ENCODE data around the gene TEX22.
A peak's percentile ranks its signal among the peaks of the same experiment; 100 is the strongest.

Gene TEX22

GRCh38 chr14:105444859-105445258, 46.5 kb downstream of the TEX22 start:
- DNase-seq = no peak

GRCh38 chr14:105445290-105445689, 47.0 kb downstream of the TEX22 start:
- DNase-seq = no peak

GRCh38 chr14:105445901-105446845, 47.8 kb downstream of the TEX22 start:
- DNase-seq = no peak

- no peak for DNase-seq
Measured at GRCh38 chr14:105446971-105447370, 48.6 kb downstream of the TEX22 start.

GRCh38 chr14:105447651-105448640, 49.6 kb downstream of the TEX22 start:
- no peak for DNase-seq

- peak; percentile 43 for DNase-seq
Measured at GRCh38 chr14:105448706-105449111, 50.4 kb downstream of the TEX22 start.

- no peak for DNase-seq
Measured at GRCh38 chr14:105449276-105450122, 51.2 kb downstream of the TEX22 start.

GRCh38 chr14:105450123-105450505, 51.8 kb downstream of the TEX22 start:
- no peak for DNase-seq

GRCh38 chr14:105450864-105451720, 52.8 kb downstream of the TEX22 start:
- no peak for DNase-seq

- no peak for DNase-seq
Measured at GRCh38 chr14:105452963-105453362, 54.6 kb downstream of the TEX22 start.

GRCh38 chr14:105453847-105454246, 55.5 kb downstream of the TEX22 start:
- DNase-seq = no peak

GRCh38 chr14:105455086-105455640, 56.8 kb downstream of the TEX22 start:
- DNase-seq = no peak

GRCh38 chr14:105455766-105456660, 57.7 kb downstream of the TEX22 start:
- no peak for DNase-seq

- no peak for DNase-seq
Measured at GRCh38 chr14:105456736-105457617, 58.6 kb downstream of the TEX22 start.

- DNase-seq = no peak
Measured at GRCh38 chr14:105458010-105458409, 59.7 kb downstream of the TEX22 start.

GRCh38 chr14:105458571-105458970, 60.2 kb downstream of the TEX22 start:
- DNase-seq = no peak

GRCh38 chr14:105460116-105460515, 61.8 kb downstream of the TEX22 start:
- DNase-seq = no peak

GRCh38 chr14:105460616-105461015, 62.3 kb downstream of the TEX22 start:
- DNase-seq = no peak

- DNase-seq = no peak
Measured at GRCh38 chr14:105461903-105462302, 63.6 kb downstream of the TEX22 start.

All from T1000 (cell line).